Head of caudate nucleus (tissue), 42 donors: Measurements from ENCODE around the gene AP2S1.
A peak's percentile ranks its signal among the peaks of the same experiment; 100 is the strongest.
"Not testable (repeated sequence)": the region's sequence is repeated elsewhere in the genome, so short reads cannot be mapped to it uniquely, and the experiment has no call there.

Experiments used
- DNase-seq, 42 donors: peaks; one replicate each; pipeline versions ENCODE4 v3.0.0 to v3.0.0-alpha.2; 2020 to 2021; ENCODE audit warnings: mixed read lengths in 7 of 42
- intact Hi-C: fragments of 100-400 bp; cut with DNase I; formaldehyde crosslinking; loops from one replicate; pipeline ENCODE4 v1.15.0; 2022

AP2S1 gene

DNA sequence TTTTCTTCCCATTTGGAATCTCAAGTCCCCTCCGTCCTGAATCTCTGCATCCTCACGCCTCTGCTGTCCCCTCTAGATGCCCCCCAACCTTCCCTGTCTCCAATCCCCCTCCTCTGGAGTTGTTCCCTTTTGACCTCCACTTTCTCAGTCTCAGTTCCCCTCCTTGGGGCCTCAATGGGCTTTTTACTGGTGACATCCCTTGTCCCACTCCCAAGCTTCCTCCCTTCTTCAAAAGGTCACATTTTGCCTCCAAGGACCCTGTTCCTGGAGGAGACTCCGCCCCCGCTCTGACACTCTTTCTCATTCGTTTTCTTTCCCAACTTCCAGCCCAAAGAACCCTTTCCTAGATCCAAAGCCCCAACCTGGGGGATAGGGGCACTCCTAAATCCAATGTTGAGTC is 1.0 kb downstream of the AP2S1 start:
- intact Hi-C loops: no loop called here
- DNase-seq: peak in 1 of 42 donors; percentile 1

DNA sequence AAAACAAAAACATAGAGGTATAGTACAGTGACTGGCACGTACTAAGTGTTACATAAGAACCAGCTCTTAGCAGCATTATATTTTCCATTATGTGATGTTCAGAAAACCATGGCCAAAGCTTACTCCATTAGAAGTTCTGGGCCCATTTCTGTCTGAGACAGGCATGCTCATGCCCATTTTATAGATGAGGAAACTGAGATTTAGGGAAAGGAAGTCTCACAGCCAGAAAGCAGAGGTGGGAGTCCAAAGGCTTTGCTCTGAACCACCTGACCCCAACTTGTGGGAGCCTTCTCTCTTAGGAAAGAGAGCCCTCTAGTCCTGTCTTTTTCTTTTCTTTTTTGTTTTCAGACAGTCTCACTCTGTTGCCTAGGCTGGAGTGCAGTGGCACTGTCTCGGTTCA is 2.3 kb downstream of the AP2S1 start:
- no peak for DNase-seq
- intact Hi-C loops: no loop called here

DNA sequence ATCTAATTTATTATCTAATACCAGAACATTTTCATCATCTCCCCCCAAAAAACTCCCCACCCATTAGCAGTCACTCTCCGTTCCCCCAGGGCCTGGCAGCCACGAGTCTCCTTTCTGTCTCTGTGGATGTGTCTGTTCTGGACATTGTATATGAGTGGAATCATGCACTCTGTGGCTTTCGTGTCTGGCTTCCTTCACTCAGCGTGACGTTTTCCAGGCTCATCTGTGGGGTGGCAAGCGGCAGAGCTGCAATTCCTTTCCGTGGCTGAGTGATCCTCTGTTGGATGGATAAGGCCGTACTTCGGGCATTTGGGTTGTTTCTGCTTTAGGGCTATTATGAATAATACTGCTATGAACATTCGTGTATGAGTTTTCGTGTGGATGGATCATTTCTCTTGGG is 3.1 kb downstream of the AP2S1 start:
- DNase-seq: no peak
- intact Hi-C loops: no loop called here

- DNase-seq: no peak
- intact Hi-C loops: no loop called here
Measured at GRCh38 chr19:46845959-46846459, 4.6 kb downstream of the AP2S1 start.

GRCh38 chr19:46844067-46844489 is 6.6 kb downstream of the AP2S1 start:
- DNase-seq: no peak
- intact Hi-C loops: no loop called here

DNA sequence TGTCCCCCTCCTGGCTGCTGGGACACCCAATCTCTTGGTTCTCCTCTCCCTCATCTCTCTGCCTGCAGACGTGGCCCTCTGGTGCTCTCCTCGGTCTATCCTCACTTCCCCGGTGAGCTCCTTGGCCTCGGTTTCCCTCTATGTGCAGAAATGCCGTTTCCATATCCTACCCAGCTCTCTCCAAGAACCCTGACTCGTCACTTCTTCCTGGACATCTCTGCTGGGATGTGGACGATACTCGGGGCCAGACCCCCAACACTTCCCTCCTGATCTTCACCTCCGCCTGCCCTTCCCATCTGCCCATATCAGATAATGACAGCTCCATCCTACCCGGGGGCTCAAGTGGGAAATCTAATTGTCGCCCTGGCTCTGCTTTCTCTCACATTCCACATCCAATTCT is 7.9 kb downstream of the AP2S1 start:
- no peak for DNase-seq
- intact Hi-C loops: no loop called here

DNA sequence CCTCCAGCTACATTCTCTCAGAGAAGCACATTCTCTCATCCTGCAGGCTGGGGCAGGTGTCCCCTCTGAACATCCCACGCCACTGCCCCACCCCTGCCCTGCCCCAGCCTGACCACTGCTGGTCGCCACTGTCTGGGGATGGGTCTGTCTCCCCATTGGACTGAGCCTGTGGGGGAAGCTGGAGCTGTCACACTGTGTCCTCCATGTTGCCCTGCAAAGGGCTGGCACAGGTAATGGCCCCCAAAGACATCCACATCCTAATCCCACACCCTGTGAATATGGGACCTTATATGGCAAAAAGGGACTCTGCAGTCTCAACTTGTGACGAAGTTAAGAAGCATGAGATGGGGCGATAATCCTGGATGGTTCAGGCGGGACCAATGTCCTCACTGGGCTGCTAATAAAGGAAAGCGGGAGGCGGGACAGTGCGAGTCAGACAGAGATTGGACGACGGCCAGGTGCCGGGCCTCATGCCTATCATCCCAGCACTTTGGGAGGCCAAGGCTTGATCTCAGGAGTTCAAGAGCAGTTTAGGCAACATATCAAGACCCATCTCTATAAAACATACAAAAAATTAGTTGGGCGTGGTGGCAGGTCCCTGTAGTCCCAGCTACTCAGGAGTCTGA is 9.1 kb downstream of the AP2S1 start:
- DNase-seq: peak in 1 of 42 donors; percentile 35
- intact Hi-C loops: no loop called here

- intact Hi-C loops: no loop called here
- peak in 33 of 42 donors; percentile 22 to 77 (median 53) for DNase-seq
Measured at GRCh38 chr19:46840498-46840942, 10.1 kb downstream of the AP2S1 start.

DNA sequence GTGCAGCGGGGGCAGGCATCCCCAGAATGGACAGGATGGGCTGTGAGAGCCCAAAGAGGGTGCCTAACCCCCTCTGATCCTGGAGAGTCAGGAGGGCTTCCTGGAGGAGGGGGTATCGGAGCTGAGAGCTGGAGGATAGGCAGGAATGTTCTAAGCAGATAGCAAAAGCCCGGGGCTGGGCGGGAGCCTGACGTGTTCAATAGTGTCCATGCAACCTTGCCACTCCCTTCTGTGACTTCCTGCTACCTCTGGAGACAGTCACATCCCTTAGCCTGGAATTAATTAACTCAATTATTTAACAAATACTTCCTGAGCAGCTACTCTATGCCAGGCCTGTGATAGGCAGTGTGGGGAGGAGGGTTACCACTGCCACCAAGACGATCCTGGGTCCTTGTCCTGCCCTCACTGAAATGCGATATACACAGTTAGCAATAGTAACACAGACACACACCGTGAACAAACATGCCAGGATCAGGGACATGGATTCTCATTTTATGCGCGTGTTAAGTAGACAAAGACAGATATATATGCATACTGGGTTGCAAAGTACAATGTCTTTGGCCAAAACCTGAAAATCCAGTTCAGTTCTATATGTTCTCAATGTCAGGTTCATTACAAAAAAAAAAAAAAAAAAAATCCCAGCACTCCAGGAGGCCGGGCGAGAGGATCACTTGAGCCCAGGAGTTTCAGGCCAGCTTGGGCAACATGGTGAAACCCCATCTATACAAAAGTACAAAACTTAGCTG is 10.7 kb downstream of the AP2S1 start:
- intact Hi-C loops: loop anchor here (2.0 kb wide), 1 partner anchor 85 kb away; no protein-coding TSS in a partner anchor
- DNase-seq: no peak

DNA sequence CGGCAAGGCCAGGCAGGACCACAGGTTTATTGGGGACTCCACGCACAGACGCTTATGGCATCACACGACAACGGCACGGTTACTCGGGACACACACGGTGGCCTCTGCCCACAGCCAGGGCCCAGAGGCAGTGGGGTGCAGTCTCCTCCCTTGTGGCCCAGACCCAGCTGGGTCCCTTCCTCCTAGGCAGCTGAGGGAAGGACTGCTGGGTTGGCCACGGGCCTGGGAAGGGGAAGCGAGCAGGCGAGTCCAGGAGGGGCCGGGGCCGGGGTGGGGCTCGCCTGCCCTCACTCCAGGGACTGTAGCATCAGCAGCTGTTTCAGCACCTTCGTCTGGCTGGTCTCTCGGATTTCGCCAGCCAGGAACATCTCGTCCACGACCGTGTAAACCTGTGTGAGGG is 12.5 kb downstream of the AP2S1 start:
- intact Hi-C loops: loop anchor here (2.0 kb wide), 1 partner anchor 83 kb away; no protein-coding TSS in a partner anchor
- no peak for DNase-seq

DNA sequence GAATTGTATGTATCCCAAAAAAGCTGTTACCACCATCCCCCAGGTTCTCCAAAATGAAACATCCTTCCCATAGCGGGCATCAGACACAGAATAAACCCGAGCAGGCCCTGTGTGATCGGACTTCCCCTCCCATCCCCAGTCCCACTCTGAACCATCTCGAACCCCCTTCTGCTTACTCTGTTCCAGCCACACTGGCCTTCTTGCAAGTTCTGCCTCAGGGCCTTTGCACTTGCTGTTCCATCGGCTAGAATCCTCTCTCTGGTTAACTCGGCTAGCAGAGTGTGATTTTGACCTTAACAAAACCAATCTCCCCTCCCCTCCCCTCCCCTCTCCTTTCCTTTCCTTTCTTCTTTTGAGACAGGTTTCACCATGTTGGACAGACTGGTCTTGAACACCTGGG is 15.7 kb downstream of the AP2S1 start:
- no peak for DNase-seq
- intact Hi-C loops: no loop called here

- DNase-seq: no peak
- intact Hi-C loops: no loop called here
Measured at GRCh38 chr19:46834121-46834520, 16.5 kb downstream of the AP2S1 start.

GRCh38 chr19:46830864-46831263 is 19.8 kb downstream of the AP2S1 start:
- no peak for DNase-seq
- intact Hi-C loops: no loop called here

DNA sequence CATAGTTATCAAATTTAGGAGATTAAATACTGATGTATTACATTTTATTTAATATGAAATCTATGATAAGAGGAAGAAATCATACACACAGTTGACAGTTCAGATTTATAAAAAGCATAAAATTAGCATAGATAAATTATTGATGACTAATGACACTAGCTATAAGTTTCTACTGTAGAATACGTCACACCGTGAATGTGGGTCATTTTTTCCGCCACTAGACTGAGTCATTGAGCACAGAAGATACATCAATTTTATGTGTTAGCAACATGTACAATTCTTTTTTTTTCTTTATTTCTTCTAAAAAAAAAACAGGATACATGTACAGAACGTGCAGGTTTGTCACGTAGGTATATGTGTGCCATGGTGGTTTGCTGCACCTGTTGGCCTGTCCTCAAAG is 22.2 kb downstream of the AP2S1 start:
- no peak for DNase-seq
- intact Hi-C loops: no loop called here

GRCh38 chr19:46825731-46826055 is 25.0 kb downstream of the AP2S1 start:
- intact Hi-C loops: no loop called here
- DNase-seq: no peak

- DNase-seq: peak in 10 of 42 donors; percentile 4 to 47 (median 21)
- intact Hi-C loops: no loop called here
Measured at GRCh38 chr19:46824890-46825730, 25.5 kb downstream of the AP2S1 start.

GRCh38 chr19:46823049-46823448 is 27.6 kb downstream of the AP2S1 start:
- intact Hi-C loops: no loop called here
- DNase-seq: no peak

DNA sequence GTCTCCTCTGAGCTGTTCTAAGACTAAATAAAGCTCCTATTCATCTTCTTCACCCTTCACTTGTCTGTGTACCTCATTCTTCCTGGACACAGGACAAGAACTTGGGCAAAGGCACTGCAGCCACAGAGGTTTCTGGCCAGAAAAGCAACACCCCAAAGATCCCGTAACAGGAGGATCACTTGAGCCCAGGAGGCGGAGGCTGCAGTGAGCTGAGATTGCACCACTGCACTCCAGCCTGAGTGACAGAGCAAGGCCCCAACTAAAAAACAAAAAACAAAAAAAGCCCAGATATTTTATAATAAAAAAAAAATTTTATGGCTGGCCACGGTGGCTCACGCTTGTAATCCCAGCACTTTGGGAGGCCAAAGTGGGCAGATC is 28.2 kb downstream of the AP2S1 start:
- intact Hi-C loops, DNase-seq: not testable (repeated sequence)

GRCh38 chr19:46821512-46822409 is 28.9 kb downstream of the AP2S1 start:
- DNase-seq: peak in 1 of 42 donors; percentile 15
- intact Hi-C loops: no loop called here
